Transverse colon (tissue), 4 donors: ENCODE data around the gene SNRNP25.

Experiments
- EP300 ChIP-seq: sonication (generic); formaldehyde crosslinking; IDR thresholded peaks from one replicate; pipeline ENCODE4 v1.6.1; 2017; ENCODE audit warnings: antibody characterized with exemption, low read depth
- POLR2A ChIP-seq: fragments of 450-650 bp; IDR thresholded peaks from one replicate; pipeline ENCODE4 v1.6.1; 2016; ENCODE audit warnings: antibody characterized with exemption, mild to moderate bottlenecking, moderate library complexity
- POLR2AphosphoS5 ChIP-seq, 3 donors: sonication (generic); formaldehyde crosslinking; IDR thresholded peaks; one replicate each; pipeline ENCODE4 v1.6.1; 2016; ENCODE audit warnings: antibody characterized with exemption in 3 of 3
- TF ChIP-seq, protein P1 (sequence below), 5 experiments: fragments of 200-600 bp in 3 of 5; fragments of 450-650 bp in 2 of 5; sonication (generic) in 3 of 5; IDR thresholded peaks; 1 replicate in 2 of 5; 2 replicates in 3 of 5; pipeline ENCODE4 v1.5.1; 2016 to 2017; ENCODE audit warnings: antibody characterized with exemption in 5 of 5, inconsistent platforms in 3 of 5, mild to moderate bottlenecking in 2 of 5, moderate library complexity in 1 of 5

DNA sequence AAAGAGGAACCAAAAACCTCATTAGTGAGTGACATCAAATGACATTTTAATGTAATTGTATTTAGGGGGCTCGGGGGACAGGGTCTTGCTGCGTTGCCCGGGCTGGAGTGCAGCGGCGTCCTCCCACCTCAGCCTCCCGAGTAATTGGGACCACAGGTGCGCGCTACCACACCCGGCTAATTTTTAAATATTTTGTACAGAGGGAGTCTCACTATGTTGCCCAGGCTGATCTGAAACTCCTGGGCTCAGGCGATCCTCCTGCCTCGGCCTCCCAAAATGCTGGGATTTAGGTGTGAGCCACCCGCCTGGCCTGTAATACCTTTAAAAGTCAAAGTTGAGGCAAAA, 581 bp downstream of the SNRNP25 start:
- TF ChIP-seq, protein P1, sequence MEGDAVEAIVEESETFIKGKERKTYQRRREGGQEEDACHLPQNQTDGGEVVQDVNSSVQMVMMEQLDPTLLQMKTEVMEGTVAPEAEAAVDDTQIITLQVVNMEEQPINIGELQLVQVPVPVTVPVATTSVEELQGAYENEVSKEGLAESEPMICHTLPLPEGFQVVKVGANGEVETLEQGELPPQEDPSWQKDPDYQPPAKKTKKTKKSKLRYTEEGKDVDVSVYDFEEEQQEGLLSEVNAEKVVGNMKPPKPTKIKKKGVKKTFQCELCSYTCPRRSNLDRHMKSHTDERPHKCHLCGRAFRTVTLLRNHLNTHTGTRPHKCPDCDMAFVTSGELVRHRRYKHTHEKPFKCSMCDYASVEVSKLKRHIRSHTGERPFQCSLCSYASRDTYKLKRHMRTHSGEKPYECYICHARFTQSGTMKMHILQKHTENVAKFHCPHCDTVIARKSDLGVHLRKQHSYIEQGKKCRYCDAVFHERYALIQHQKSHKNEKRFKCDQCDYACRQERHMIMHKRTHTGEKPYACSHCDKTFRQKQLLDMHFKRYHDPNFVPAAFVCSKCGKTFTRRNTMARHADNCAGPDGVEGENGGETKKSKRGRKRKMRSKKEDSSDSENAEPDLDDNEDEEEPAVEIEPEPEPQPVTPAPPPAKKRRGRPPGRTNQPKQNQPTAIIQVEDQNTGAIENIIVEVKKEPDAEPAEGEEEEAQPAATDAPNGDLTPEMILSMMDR (IDR thresholded peaks at IDR 0.05) = no peak
- TF ChIP-seq POLR2A (no peak), POLR2AphosphoS5 (IDR thresholded peaks at IDR 0.05) (no peak), EP300 (no peak)
